Hematopoietic multipotent progenitor cell treated with erythropoietin and hydrocortisone succinate and interleukin-3 and kit ligand, for 17 days (in vitro differentiated cells): Measurements from ENCODE around the gene ACAA1.

Experiments used
- DNase-seq: peaks from one replicate; pipeline ENCODE4 v3.0.0-alpha.2; 2015; ENCODE audit warnings: low spot score

Gene ACAA1

GRCh38 chr3:38119248-38119544 is 17.7 kb downstream of the ACAA1 start:
- no peak for DNase-seq

- no peak for DNase-seq
Observed at GRCh38 chr3:38118421-38119247, 18.3 kb downstream of the ACAA1 start.

DNA sequence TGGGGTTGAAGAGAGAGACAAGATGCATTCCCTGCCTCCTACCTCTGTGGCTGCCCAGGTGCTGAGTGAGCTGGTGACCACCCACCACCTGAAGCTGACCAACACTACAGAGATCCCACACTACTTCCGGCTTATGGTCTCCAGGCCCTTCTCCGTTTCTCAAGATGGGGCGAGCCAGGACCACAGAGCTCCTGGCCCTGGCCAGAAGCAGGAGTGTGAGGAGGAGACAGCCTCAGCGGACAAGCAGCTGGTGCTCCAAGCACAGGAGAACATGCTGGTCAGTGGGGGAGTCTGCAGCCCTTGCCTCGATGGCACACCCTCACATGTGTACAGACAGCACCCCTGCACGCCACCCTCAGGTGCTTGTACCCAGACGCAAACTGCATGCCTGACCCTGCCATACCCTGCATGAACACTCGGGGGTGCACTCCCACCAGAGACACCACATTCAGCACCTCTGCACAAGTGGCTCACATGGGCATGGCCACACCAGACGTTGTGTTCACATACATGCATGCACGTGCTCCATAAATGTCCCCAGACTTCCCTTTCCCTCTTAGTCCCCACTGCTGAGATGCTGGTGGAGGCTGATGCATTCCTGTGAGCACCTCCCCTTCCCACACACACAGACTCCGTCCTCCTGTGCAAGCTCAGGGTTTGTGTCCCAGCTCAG is 19.0 kb downstream of the ACAA1 start:
- DNase-seq, result peak; percentile 65

- DNase-seq, result no peak
Observed at GRCh38 chr3:38117163-38117716, 19.7 kb downstream of the ACAA1 start.

DNA sequence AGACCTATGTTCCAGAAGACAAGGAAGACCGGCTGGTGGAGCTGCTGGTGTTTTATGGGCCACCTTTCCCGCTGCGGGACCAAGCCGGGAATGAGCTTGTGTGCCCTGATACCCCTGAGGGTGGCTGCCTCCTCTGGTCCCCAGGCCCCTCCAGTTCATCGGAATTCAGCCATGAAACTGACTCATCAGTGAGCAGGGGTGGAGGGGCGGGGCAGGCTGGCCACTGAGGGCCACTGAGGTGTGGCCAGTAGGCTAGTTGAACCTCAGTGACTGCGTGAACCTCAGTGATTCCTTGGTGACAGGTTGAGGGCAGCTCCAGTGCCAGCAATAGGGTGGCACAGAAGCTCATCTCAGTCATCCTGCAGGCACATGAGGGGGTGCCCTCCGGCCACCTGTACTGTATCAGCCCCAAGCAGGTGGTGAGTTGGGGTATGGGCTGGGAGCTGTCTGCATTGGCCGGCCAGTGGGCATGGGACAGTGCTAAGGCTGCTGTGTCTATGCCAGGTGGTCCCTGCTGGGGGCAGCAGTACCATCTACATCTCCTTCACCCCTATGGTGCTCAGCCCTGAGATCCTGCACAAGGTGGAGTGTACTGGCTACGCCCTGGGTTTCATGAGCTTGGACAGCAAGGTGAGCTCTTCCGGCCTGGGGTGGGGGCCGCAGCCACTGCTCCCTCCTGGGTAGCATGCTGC is 20.3 kb downstream of the ACAA1 start:
- DNase-seq, result no peak

- no peak for DNase-seq
Observed at GRCh38 chr3:38115645-38116427, 21.1 kb downstream of the ACAA1 start.

DNA sequence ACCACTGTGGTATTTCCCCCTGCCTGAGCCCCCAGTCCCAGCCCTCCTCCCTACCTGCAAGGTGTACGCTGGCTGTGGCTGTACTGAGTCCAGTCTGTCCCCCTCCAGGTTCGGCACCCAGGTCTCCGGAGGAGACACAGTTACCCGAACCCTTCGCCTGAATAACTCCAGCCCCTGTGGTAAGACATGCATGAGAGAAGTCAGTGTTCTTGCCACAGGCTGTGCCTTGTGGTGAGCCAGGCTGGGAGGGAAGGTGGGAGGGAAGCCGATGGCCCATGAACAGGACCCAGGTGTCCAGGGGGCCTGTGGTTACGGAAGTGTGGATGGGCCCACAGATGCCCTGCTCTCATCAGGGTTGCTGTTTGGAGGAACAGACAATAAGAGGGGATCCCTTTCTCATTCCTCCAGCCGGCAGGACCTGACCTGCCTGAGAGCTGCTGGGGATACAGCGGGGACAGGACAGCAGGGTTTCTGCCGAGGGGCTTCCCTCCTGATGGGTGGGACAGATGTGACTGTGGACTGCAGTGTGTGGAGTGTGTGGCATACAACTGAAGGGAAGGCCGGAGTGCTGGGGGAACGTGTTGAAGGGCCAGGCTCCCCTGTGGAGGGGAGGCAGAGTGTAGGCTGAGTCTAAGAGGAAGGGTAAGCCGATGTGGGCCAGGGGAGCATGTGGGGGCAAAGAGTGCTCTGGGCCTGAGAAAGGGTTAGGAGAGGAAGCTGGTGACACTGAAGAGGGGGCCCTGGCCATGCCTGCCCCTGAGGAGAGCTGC is 21.9 kb downstream of the ACAA1 start:
- DNase-seq, result no peak

GRCh38 chr3:38114052-38114874 is 22.7 kb downstream of the ACAA1 start:
- no peak for DNase-seq

DNA sequence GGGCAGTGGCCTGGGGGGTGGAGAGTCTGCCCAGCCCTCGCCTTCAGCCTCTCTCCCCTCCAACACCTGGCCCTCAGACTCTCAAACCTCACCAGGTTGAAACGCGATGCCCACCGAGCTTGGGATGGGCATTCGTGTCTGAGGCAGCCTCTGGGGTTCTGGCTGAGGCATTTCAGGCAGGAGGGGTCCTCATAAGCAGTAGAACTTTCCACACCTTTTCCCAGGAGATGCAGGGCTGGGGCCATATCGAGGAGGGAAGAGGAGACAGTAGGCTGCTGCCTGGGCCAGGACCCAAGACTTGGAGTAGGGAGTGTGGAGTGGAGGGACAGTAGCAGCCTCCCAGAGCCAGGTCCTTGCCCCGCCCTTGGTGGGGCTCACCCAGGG is 24.6 kb downstream of the ACAA1 start:
- DNase-seq, result no peak

DNA sequence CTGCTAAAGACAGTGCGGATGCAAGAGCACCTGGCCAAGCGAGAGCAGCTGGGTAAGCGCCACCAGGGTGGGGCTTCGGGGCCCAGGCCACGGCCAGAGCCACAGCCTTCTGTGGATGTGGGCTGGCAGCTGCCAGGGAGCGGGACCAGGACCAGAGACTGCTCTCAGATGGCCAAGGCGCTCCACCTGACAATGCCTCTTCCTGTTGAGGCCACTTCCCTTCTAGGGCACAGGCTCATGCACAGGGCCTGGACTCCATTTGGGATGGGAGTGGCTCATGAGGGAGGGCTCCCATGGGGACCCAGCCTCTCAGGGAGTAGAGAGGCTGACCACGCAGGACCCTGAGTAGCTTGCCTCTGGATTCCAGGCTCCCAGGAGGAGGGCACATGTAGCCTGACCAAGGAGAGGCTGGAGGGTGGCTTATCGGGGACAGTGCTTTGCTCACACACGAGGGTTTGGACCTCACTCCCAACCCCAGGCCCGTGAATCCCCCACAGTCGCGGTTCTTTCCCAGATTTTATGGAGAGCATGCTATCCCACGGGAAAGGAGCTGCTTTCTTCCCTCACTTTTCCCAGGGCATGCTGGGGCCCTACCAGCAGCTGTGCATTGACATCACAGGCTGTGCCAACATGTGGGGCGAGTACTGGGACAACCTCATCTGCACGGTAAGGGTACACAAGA is 25.1 kb downstream of the ACAA1 start:
- no peak for DNase-seq

- DNase-seq, result no peak
Observed at GRCh38 chr3:38111201-38111600, 25.7 kb downstream of the ACAA1 start.

DNA sequence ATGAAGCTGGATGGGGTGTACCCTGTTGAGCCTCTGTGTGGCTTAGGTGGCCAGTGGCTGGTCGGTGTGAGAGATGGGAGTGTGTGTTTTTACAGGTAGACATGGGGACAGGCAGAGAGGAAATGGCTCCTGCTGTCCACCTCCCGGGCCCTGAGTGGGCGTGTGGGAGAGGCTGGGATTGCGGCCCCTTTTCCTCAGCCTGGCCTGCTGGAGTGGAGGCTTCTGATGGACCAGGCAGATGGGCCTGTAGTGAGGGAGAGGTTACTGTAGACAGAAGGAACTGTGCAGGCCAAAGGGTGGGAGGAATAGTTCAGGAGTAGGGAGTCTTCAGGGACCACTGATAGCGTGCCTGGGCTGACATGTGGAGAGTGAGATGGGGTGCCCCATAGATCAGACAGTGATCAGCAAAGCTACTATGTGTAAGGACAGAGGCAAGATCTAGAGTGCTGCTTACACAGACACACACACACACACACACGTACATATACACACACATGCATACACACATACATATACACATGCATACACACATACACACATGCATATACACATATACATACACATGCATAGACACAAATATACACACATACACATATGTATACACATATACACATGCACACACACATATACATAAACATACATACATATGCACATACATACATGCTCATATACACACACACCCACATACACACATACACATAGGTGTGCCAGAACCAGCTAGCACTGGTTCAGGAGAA is 26.4 kb downstream of the ACAA1 start:
- DNase-seq, result no peak

GRCh38 chr3:38109580-38110313 is 27.2 kb downstream of the ACAA1 start:
- no peak for DNase-seq

DNA sequence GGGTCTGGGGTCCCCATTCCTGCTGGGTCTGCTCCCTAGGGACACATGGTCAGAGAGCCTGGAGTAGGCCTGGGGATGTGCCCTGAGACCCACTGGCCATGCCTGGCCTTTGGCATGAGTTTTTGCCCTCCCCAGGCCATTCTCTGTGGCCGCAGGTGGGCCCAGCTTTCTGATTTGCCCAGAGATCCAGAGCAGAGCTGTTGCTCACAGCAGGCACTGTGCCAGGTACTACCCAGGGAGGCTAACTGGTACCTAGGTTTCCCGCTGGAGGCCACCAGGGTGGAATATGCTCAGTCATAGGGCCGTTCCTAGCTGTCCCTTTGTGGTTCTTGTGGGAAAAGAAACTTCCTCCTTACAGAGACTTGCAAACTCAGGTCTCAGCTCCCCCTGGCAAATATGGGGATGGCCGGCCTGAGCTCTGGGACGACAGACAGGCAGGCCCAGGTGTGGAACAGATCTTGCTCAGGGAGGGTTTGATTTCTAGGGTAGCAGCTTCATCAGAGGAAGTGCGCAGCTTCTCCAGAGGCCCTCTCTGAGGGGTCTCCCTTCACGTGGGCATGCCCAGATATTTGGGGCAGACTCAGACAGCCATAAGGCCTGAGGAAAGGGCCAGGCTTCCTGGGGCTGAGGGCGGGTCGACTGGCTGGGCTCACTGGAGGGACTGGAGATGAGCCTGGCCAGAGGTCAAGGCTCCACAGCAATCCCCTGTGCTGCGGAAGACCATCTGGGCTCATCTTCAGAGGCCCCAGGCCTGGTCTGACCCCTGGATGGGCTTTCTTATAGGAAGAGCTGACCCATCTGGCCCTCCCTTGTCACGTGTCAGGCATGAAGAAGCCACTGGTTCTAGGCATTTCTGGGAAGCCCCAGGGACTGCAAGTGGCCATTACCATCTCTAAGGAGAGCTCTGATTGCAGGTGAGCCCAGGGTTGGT is 28.0 kb downstream of the ACAA1 start:
- no peak for DNase-seq

DNA sequence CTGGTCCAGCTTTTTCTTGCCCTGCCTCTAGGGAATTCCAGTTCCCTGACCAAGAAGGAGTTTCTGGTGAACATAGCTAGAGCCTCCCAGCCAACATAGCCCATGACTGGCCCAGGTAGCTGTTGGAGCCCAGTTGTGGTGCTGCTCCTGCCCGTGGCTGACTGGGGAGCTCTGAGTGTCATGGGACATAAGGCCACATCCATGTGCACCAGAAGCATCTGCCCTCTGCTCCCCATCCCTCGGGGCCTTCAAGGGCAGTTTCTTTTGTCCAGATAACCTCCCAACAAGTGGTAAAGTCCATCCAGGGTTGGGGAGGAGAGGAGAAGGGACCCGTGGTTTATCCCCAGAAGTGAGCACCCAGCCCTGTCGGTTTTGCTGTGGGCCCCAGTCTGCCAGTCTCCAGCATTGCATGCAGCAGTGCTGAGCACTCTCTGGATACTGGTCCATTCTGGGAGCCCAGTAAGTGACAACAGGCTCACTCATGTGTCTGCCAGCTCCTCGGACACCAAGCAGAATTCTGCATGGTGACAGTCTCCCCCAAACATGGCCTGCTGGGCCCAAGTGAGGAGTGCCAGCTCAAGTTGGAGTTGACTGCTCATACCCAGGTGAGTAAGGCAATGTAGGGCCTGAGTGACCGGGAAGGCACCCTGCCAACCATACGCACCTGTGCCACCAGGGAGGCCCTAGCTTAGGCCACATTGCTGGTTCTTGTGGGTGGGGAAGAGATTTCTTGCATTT is 28.8 kb downstream of the ACAA1 start:
- DNase-seq, result no peak

DNA sequence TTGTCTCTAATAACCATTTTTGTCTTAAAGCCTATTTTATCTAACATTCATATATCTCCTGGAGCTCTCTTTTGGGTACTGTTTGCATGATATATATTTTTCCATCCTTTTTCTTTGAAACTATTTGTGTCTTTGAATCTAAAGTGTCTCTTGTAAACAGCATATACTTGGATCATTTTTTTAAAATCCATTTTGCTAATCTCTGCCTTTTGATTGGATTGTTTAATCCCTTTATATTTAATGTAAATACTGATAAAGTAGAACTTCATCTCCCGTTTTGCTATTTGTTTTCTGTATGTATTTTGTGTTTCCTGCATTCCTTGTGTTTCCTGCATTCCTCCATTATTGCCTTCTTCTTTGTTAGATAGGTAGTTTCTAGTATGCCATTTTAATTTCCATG is 31.4 kb downstream of the ACAA1 start:
- no peak for DNase-seq

GRCh38 chr3:38102444-38102814 is 34.5 kb downstream of the ACAA1 start:
- no peak for DNase-seq
